Neural progenitor cell (in vitro differentiated cells): ENCODE measurements around the gene MRPL32. TPM values are rescaled to one million over a fixed set of nuclear protein-coding genes. Genes with fewer than 3 reads are reported as not detected.

Experiments
- DNase-seq: peaks from one replicate; pipeline ENCODE4 v3.0.0-alpha.2; 2016; ENCODE audit warnings: low spot score
- H2AFZ ChIP-seq: fragments of 200-600 bp; sonication (generic); replicated peaks from 2 replicates; pipeline ENCODE4 v1.6.1; 2016; ENCODE audit warnings: antibody characterized with exemption
- H3F3A ChIP-seq: fragments of 200-600 bp; sonication (generic); 2 replicates; pipeline ENCODE4 v1.6.1; 2016; ENCODE audit warnings: antibody characterized with exemption, low read depth
- H3K27ac ChIP-seq: fragments of 200-600 bp; sonication (generic); 2 replicates; pipeline ENCODE4 v1.5.1; 2016; ENCODE audit warnings: mild to moderate bottlenecking
- H3K27me3 ChIP-seq: fragments of 200-600 bp; sonication (generic); 2 replicates; pipeline ENCODE4 v1.6.1; 2016; ENCODE audit warnings: mild to moderate bottlenecking, moderate library complexity
- H3K36me3 ChIP-seq: fragments of 200-600 bp; sonication (generic); 2 replicates; pipeline ENCODE4 v1.5.1; 2016
- H3K4me1 ChIP-seq: fragments of 200-600 bp; sonication (generic); 2 replicates; pipeline ENCODE4 v1.6.1; 2016; ENCODE audit warnings: mixed run types
- H3K4me2 ChIP-seq: fragments of 200-600 bp; sonication (generic); 2 replicates; pipeline ENCODE4 v1.6.1; 2016
- H3K4me3 ChIP-seq: fragments of 200-600 bp; sonication (generic); 2 replicates; pipeline ENCODE4 v1.5.1; 2016
- H3K79me2 ChIP-seq: fragments of 200-600 bp; sonication (generic); 2 replicates; pipeline ENCODE4 v1.6.1; 2016; ENCODE audit warnings: low read depth
- H3K9ac ChIP-seq: fragments of 200-600 bp; sonication (generic); 2 replicates; pipeline ENCODE4 v1.6.1; 2016
- H3K9me3 ChIP-seq: fragments of 200-600 bp; sonication (generic); 2 replicates; pipeline ENCODE4 v1.5.1; 2016; ENCODE audit warnings: low read depth
- H4K20me1 ChIP-seq: fragments of 200-600 bp; sonication (generic); 2 replicates; pipeline ENCODE4 v1.6.1; 2016; ENCODE audit warnings: low read depth
- H3K27ac Mint-ChIP-seq: 3 replicates; pipeline ENCODE4 v1.8.0; 2021; ENCODE audit warnings: mixed read lengths
- H3K27me3 Mint-ChIP-seq: 2 replicates; pipeline ENCODE4 v1.8.0; 2022; ENCODE audit warnings: low read depth, mild to moderate bottlenecking, inconsistent platforms, moderate library complexity, mixed read lengths; ENCODE audit not compliant: insufficient read depth
- H3K36me3 Mint-ChIP-seq: 3 replicates; pipeline ENCODE4 v1.8.0; 2021; ENCODE audit warnings: mixed read lengths
- H3K4me1 Mint-ChIP-seq: 3 replicates; pipeline ENCODE4 v1.8.0; 2021; ENCODE audit warnings: mixed read lengths
- H3K4me3 Mint-ChIP-seq: 3 replicates; pipeline ENCODE4 v1.8.0; 2021; ENCODE audit warnings: mild to moderate bottlenecking, moderate library complexity, mixed read lengths
- H3K9me3 Mint-ChIP-seq: 3 replicates; pipeline ENCODE4 v1.8.0; 2020; ENCODE audit warnings: mixed read lengths
- CTCF ChIP-seq: fragments of 200-600 bp; sonication (generic); IDR thresholded peaks from 2 replicates; pipeline ENCODE4 v1.5.1; 2017; ENCODE audit warnings: antibody characterized with exemption, mild to moderate bottlenecking
- EZH2 ChIP-seq: fragments of 200-600 bp; sonication (generic); IDR thresholded peaks from 2 replicates; pipeline ENCODE4 v1.6.1; 2017; ENCODE audit warnings: antibody characterized with exemption, mild to moderate bottlenecking, moderate library complexity
- EZH2phosphoT487 ChIP-seq: fragments of 200-600 bp; sonication (generic); IDR thresholded peaks from 2 replicates; pipeline ENCODE4 v1.6.1; 2017; ENCODE audit warnings: antibody characterized with exemption
- total RNA-seq: library from RNA; depleted of rRNA; stranded (reverse); fragments of >200 nt; gene quantifications from 2 replicates; pipeline ENCODE4 v1.2.3, GENCODE V29; 2015; ENCODE audit warnings: low replicate concordance

Gene MRPL32
- total RNA-seq, 1 donor from 2014 or later = 133 TPM

GRCh38 chr7:42980084-42980483, 47.9 kb downstream of the MRPL32 start:
- H3K9ac ChIP-seq = no peak overlapping the region
- no peak for DNase-seq
- no peaks in the 10 kb centered on the region for H3K36me3 ChIP-seq
- H3F3A ChIP-seq = no peaks in the 10 kb centered on the region
- Mint-ChIP-seq H3K4me3 (no peak overlapping the region), H3K4me1 (peaks cover 12% of the 10 kb centered on the region), H3K27me3 (peaks cover 2% of the 10 kb centered on the region), H3K36me3 (peaks cover 2% of the 10 kb centered on the region), H3K9me3 (peaks cover 14% of the 10 kb centered on the region), H3K27ac (no peak overlapping the region)
- H3K4me2 ChIP-seq = no peak overlapping the region
- H3K9me3 ChIP-seq = no peaks in the 10 kb centered on the region
- H3K4me3 ChIP-seq = no peak overlapping the region
- no peaks in the 10 kb centered on the region for H4K20me1 ChIP-seq
- no peak overlapping the region for H3K27ac ChIP-seq
- no peak for TF ChIP-seq CTCF
- no peak for TF ChIP-seq EZH2phosphoT487
- TF ChIP-seq EZH2 = no peak
- H3K79me2 ChIP-seq = no peaks in the 10 kb centered on the region
- H3K4me1 ChIP-seq = peaks cover 6% of the 10 kb centered on the region
- no peaks in the 10 kb centered on the region for H3K27me3 ChIP-seq
- H2AFZ ChIP-seq = no peak overlapping the region

- H3K4me3 ChIP-seq = no peak overlapping the region
- H2AFZ ChIP-seq = no peak overlapping the region
- H3K4me2 ChIP-seq = no peak overlapping the region
- no peaks in the 10 kb centered on the region for H3K27me3 ChIP-seq
- H4K20me1 ChIP-seq = no peaks in the 10 kb centered on the region
- Mint-ChIP-seq H3K27ac (no peak overlapping the region), H3K4me3 (no peak overlapping the region), H3K27me3 (peaks cover 2% of the 10 kb centered on the region), H3K36me3 (peaks cover 2% of the 10 kb centered on the region), H3K9me3 (peaks cover 14% of the 10 kb centered on the region), H3K4me1 (peaks cover 12% of the 10 kb centered on the region)
- no peaks in the 10 kb centered on the region for H3F3A ChIP-seq
- no peak overlapping the region for H3K27ac ChIP-seq
- no peak for DNase-seq
- no peaks in the 10 kb centered on the region for H3K9me3 ChIP-seq
- peaks cover 6% of the 10 kb centered on the region for H3K4me1 ChIP-seq
- TF ChIP-seq EZH2 = no peak
- TF ChIP-seq EZH2phosphoT487 = no peak
- no peak for TF ChIP-seq CTCF
- no peak overlapping the region for H3K9ac ChIP-seq
- H3K79me2 ChIP-seq = no peaks in the 10 kb centered on the region
- no peaks in the 10 kb centered on the region for H3K36me3 ChIP-seq
Observed at GRCh38 chr7:42980514-42980913, 48.3 kb downstream of the MRPL32 start.

GRCh38 chr7:42981601-42982000, 49.4 kb downstream of the MRPL32 start:
- Histone ChIP-seq H2AFZ (no peak overlapping the region), H3K36me3 (no peaks in the 10 kb centered on the region), H3K27ac (no peak overlapping the region), H4K20me1 (no peaks in the 10 kb centered on the region), H3K9ac (no peak overlapping the region), H3K4me3 (no peak overlapping the region), H3K4me1 (peaks cover 6% of the 10 kb centered on the region), H3K9me3 (no peaks in the 10 kb centered on the region), H3F3A (no peaks in the 10 kb centered on the region), H3K4me2 (no peak overlapping the region), H3K27me3 (no peaks in the 10 kb centered on the region), H3K79me2 (no peaks in the 10 kb centered on the region)
- Mint-ChIP-seq H3K36me3 (peaks cover 2% of the 10 kb centered on the region), H3K27ac (no peak overlapping the region), H3K9me3 (peaks cover 17% of the 10 kb centered on the region), H3K4me1 (peaks cover 12% of the 10 kb centered on the region), H3K4me3 (no peak overlapping the region), H3K27me3 (peaks cover 4% of the 10 kb centered on the region)
- no peak for DNase-seq
- TF ChIP-seq CTCF (no peak), EZH2 (no peak), EZH2phosphoT487 (no peak)
